ENCODE measurements around the gene FBXO48. TPM values are rescaled to one million over a fixed set of nuclear protein-coding genes. Genes with fewer than 3 reads are reported as not detected.

The FBXO48 gene
- total and polyA plus RNA-seq, 4 donors, result 0.52 to 1.9 (median 0.96) TPM

DNA sequence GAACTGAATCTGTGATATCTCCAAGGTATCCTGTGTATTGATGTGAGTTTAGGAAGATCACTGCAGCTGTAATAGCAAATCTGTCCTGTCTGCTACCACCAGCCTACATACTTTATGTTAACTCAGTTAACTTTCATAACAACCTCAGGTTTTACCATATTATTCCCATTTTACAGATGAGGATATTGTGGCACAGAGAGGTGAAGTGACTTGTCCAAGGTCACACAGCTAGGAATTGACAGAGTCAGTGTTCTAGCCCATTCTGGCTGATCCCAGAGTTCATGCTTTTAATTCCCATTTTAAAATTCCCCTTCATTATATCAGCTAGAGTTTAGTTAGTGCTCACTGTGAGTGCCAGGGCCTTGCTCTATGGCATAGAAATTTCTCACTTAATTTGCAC, 52.6 kb downstream of the FBXO48 start:
- TF ChIP-seq, protein P1, sequence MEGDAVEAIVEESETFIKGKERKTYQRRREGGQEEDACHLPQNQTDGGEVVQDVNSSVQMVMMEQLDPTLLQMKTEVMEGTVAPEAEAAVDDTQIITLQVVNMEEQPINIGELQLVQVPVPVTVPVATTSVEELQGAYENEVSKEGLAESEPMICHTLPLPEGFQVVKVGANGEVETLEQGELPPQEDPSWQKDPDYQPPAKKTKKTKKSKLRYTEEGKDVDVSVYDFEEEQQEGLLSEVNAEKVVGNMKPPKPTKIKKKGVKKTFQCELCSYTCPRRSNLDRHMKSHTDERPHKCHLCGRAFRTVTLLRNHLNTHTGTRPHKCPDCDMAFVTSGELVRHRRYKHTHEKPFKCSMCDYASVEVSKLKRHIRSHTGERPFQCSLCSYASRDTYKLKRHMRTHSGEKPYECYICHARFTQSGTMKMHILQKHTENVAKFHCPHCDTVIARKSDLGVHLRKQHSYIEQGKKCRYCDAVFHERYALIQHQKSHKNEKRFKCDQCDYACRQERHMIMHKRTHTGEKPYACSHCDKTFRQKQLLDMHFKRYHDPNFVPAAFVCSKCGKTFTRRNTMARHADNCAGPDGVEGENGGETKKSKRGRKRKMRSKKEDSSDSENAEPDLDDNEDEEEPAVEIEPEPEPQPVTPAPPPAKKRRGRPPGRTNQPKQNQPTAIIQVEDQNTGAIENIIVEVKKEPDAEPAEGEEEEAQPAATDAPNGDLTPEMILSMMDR (IDR thresholded peaks at IDR 0.05; ENCODE audit: control extremely low read depth, extremely low read depth), result no peak
- no peaks in the 10 kb centered on the region for H3K9me3 ChIP-seq (ENCODE audit: control insufficient read depth in 4 of 4, insufficient read depth in 3 of 4, low read length in 3 of 4)
- no peak overlapping the region for H3K9ac ChIP-seq (ENCODE audit: insufficient read depth in 1 of 2, low read length in 2 of 2)
- H3K27me3 ChIP-seq (ENCODE audit: control insufficient read depth in 3 of 3, insufficient read depth in 3 of 3, low read length in 2 of 3), result no peaks in the 10 kb centered on the region
- no peak for ATAC-seq (ENCODE audit: insufficient read depth, low FRiP score)
- no peak for DNase-seq
- no peaks in the 10 kb centered on the region for H3K36me3 ChIP-seq (ENCODE audit: control insufficient read depth in 4 of 4, insufficient read depth in 4 of 4, low read length in 4 of 4)
- H3K4me1 ChIP-seq (ENCODE audit: control insufficient read depth in 5 of 5, insufficient read depth in 5 of 5, low read length in 5 of 5), result no peaks in the 10 kb centered on the region
- H3K4me3 ChIP-seq, result no peak overlapping the region
- H3K27ac ChIP-seq (ENCODE audit: low read depth in 1 of 2, low read length in 1 of 2), result no peak overlapping the region

DNA sequence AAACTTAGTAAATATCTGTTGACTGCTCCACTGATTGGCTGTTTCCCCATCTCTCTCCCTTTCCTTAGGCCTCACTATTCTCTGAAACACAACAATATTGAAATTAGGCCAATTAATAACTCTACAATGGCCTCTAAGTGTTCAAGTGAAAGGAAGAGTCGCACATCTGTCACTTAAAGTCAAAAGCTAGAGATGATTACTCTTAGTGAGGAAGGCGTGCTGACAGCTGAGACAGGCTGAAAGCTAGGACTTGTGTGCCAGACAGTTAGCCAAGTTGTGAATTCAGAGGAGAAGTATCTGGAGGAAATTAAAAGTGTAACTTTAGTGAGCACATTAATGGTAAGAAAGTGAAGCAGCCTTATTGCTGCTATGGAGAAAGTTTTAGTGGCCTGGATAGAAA, 53.6 kb downstream of the FBXO48 start:
- 91 to 94% methylated on average over 2 of the region's 2 CpGs for WGBS, 2 donors
- no peaks in the 10 kb centered on the region for H3K27me3 ChIP-seq (ENCODE audit: control insufficient read depth in 3 of 3, insufficient read depth in 3 of 3, low read length in 2 of 3)
- H3K4me3 ChIP-seq, result no peak overlapping the region

DNA sequence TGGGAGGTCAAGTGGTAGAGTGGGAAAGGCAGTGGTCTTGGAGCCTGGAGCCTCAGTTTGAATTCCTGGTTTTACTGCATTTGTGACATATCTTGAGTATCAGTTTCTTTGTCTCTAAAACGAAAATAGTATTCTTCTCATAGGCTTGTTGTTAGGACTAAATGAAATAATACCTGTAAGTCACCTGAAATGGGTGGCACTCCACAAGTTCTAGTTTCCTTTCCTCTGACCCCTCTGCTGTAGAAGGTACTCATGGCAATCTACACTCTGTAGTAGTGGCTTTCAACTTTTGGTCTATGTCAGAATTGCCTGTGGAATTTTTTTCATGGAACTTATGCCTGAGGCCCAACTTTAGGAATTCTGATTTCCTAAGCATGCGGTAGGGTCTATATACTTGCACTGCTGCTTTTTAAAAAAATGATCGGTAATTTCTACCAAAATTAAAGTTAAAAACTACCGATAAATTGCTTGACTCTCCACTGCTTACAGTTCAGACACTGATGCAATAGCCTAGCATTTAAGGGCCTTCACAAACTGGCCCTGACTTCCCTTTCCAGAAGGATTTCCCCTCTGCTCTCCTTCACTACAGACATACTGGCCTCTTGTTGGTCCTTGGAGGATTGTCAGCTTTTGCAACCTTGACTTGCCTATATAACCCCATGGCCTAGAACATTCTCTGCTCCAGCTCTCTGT, 54.8 kb downstream of the FBXO48 start:
- TF ChIP-seq, protein P1 (IDR thresholded peaks at IDR 0.05; ENCODE audit: control extremely low read depth, extremely low read depth), result no peak
- peak; percentile 66 for ATAC-seq (ENCODE audit: insufficient read depth, low FRiP score)

More for the DNA sequence above, 53.6 kb downstream of the FBXO48 start:
- no peaks in the 10 kb centered on the region for H3K36me3 ChIP-seq (ENCODE audit: control insufficient read depth in 4 of 4, insufficient read depth in 4 of 4, low read length in 4 of 4)
- H3K9me3 ChIP-seq (ENCODE audit: control insufficient read depth in 4 of 4, insufficient read depth in 3 of 4, low read length in 3 of 4), result no peaks in the 10 kb centered on the region
- H3K4me1 ChIP-seq (ENCODE audit: control insufficient read depth in 5 of 5, insufficient read depth in 5 of 5, low read length in 5 of 5), result no peaks in the 10 kb centered on the region
- H3K9ac ChIP-seq (ENCODE audit: insufficient read depth in 1 of 2, low read length in 2 of 2), result no peak overlapping the region
- ATAC-seq (ENCODE audit: insufficient read depth, low FRiP score) (no peak), DNase-seq (no peak)
- H3K27ac ChIP-seq (ENCODE audit: low read depth in 1 of 2, low read length in 1 of 2), result no peak overlapping the region
- TF ChIP-seq, protein P1 (IDR thresholded peaks at IDR 0.05; ENCODE audit: control extremely low read depth, extremely low read depth), result no peak

More for the DNA sequence above, 54.8 kb downstream of the FBXO48 start:
- no peak for DNase-seq
- no peak overlapping the region for H3K27ac ChIP-seq (ENCODE audit: low read depth in 1 of 2, low read length in 1 of 2)
- H3K9me3 ChIP-seq (ENCODE audit: control insufficient read depth in 4 of 4, insufficient read depth in 3 of 4, low read length in 3 of 4), result no peaks in the 10 kb centered on the region
- H3K4me3 ChIP-seq, result no peak overlapping the region
- no peaks in the 10 kb centered on the region for H3K36me3 ChIP-seq (ENCODE audit: control insufficient read depth in 4 of 4, insufficient read depth in 4 of 4, low read length in 4 of 4)
- H3K27me3 ChIP-seq (ENCODE audit: control insufficient read depth in 3 of 3, insufficient read depth in 3 of 3, low read length in 2 of 3), result no peaks in the 10 kb centered on the region
- no peak overlapping the region for H3K9ac ChIP-seq (ENCODE audit: insufficient read depth in 1 of 2, low read length in 2 of 2)
- WGBS, 2 donors, result 43 to 61% methylated on average over 4 of the region's 4 CpGs
- no peaks in the 10 kb centered on the region for H3K4me1 ChIP-seq (ENCODE audit: control insufficient read depth in 5 of 5, insufficient read depth in 5 of 5, low read length in 5 of 5)

Data from lung (tissue), 12 donors.